COR-L47 (cell line): ENCODE data around the gene AOPEP.

Experiments used
- DNase-seq: peaks from one replicate; lab custom pipeline; 2025; lab: John Stamatoyannopoulos, UW

The AOPEP gene

GRCh38 chr9:94850540-94851434 lies 124.3 kb downstream of the AOPEP start:
- no peak for DNase-seq

- no peak for DNase-seq
Measured at GRCh38 chr9:94851467-94851866, 125.0 kb downstream of the AOPEP start.

- DNase-seq = no peak
Measured at GRCh38 chr9:94851892-94852291, 125.4 kb downstream of the AOPEP start.

- DNase-seq = no peak
Measured at GRCh38 chr9:94852373-94852772, 125.9 kb downstream of the AOPEP start.

GRCh38 chr9:94853887-94854286 lies 127.4 kb downstream of the AOPEP start:
- DNase-seq = no peak

GRCh38 chr9:94855903-94856302 lies 129.4 kb downstream of the AOPEP start:
- no peak for DNase-seq

- no peak for DNase-seq
Measured at GRCh38 chr9:94857791-94858190, 131.3 kb downstream of the AOPEP start.

- no peak for DNase-seq
Measured at GRCh38 chr9:94859226-94859625, 132.7 kb downstream of the AOPEP start.

- no peak for DNase-seq
Measured at GRCh38 chr9:94859891-94860290, 133.4 kb downstream of the AOPEP start.

GRCh38 chr9:94860678-94861588 lies 134.4 kb downstream of the AOPEP start:
- peak; percentile 6 for DNase-seq

GRCh38 chr9:94861589-94862272 lies 135.2 kb downstream of the AOPEP start:
- DNase-seq = no peak

- no peak for DNase-seq
Measured at GRCh38 chr9:94864196-94864595, 137.7 kb downstream of the AOPEP start.

GRCh38 chr9:94864862-94865509 lies 138.5 kb downstream of the AOPEP start:
- no peak for DNase-seq

- no peak for DNase-seq
Measured at GRCh38 chr9:94865582-94866452, 139.3 kb downstream of the AOPEP start.

- DNase-seq = no peak
Measured at GRCh38 chr9:94866770-94867169, 140.3 kb downstream of the AOPEP start.

GRCh38 chr9:94867281-94867841 lies 140.9 kb downstream of the AOPEP start:
- no peak for DNase-seq

- no peak for DNase-seq
Measured at GRCh38 chr9:94867842-94868312, 141.4 kb downstream of the AOPEP start.

- DNase-seq = no peak
Measured at GRCh38 chr9:94868464-94868863, 142.0 kb downstream of the AOPEP start.

GRCh38 chr9:94869415-94869843 lies 142.9 kb downstream of the AOPEP start:
- no peak for DNase-seq

- DNase-seq = no peak
Measured at GRCh38 chr9:94870465-94870792, 143.9 kb downstream of the AOPEP start.
